Memory B cell (primary cell): ENCODE data around the gene CCL18.
"Not testable (repeated sequence)": the region's sequence is repeated elsewhere in the genome, so short reads cannot be mapped to it uniquely, and the experiment has no call there.

Source experiments
- ATAC-seq: fragments of 150-1000 bp; cut with Tn5 transposase; 2 replicates; pipeline ENCODE4 v1.10.0; 2021; ENCODE audit warnings: low read depth, mild to moderate bottlenecking, moderate library complexity
- DNase-seq, 2 donors: peaks; one replicate each; pipeline ENCODE4 v3.0.0; 2022; ENCODE audit warnings: low spot score in 2 of 2
- H3K27ac Mint-ChIP-seq: one replicate; pipeline ENCODE4 v1.8.0; 2022; ENCODE audit warnings: mild to moderate bottlenecking, moderate library complexity, mixed read lengths
- H3K27me3 Mint-ChIP-seq: one replicate; pipeline ENCODE4 v1.8.0; 2022; ENCODE audit warnings: mixed read lengths
- H3K36me3 Mint-ChIP-seq: one replicate; pipeline ENCODE4 v1.8.0; 2022; ENCODE audit warnings: mild to moderate bottlenecking, mixed read lengths
- H3K4me1 Mint-ChIP-seq: one replicate; pipeline ENCODE4 v1.8.0; 2022; ENCODE audit warnings: mixed read lengths
- H3K4me3 Mint-ChIP-seq: one replicate; pipeline ENCODE4 v1.8.0; 2022; ENCODE audit warnings: mild to moderate bottlenecking, moderate library complexity, mixed read lengths
- H3K9me3 Mint-ChIP-seq: one replicate; pipeline ENCODE4 v1.8.0; 2022; ENCODE audit warnings: mixed read lengths

CCL18 gene

GRCh38 chr17:36055921-36056520, 8.1 kb upstream of the CCL18 start:
- Mint-ChIP-seq H3K36me3 (no peaks in the 10 kb centered on the region), H3K27ac (no peak overlapping the region), H3K4me3 (no peak overlapping the region), H3K9me3 (peaks cover 5% of the 10 kb centered on the region), H3K4me1 (no peaks in the 10 kb centered on the region), H3K27me3 (peaks cover 4% of the 10 kb centered on the region)
- DNase-seq (no peak), ATAC-seq (no peak)

GRCh38 chr17:36057911-36058310, 6.2 kb upstream of the CCL18 start:
- DNase-seq (no peak), ATAC-seq (no peak)
- H3K4me3 Mint-ChIP-seq: no peak overlapping the region
- peaks cover 4% of the 10 kb centered on the region for H3K27me3 Mint-ChIP-seq
- no peak overlapping the region for H3K27ac Mint-ChIP-seq
- H3K4me1 Mint-ChIP-seq: no peaks in the 10 kb centered on the region
- no peaks in the 10 kb centered on the region for H3K36me3 Mint-ChIP-seq
- no peaks in the 10 kb centered on the region for H3K9me3 Mint-ChIP-seq

GRCh38 chr17:36059406-36059805, 4.7 kb upstream of the CCL18 start:
- ATAC-seq: no peak
- H3K27ac Mint-ChIP-seq: no peak overlapping the region
- H3K36me3 Mint-ChIP-seq: no peaks in the 10 kb centered on the region
- no peaks in the 10 kb centered on the region for H3K9me3 Mint-ChIP-seq
- DNase-seq: no peak
- H3K4me3 Mint-ChIP-seq: no peak overlapping the region
- H3K4me1 Mint-ChIP-seq: peaks cover 2% of the 10 kb centered on the region
- H3K27me3 Mint-ChIP-seq: peaks cover 7% of the 10 kb centered on the region

GRCh38 chr17:36060816-36061215, 3.3 kb upstream of the CCL18 start:
- H3K27ac Mint-ChIP-seq: no peak overlapping the region
- ATAC-seq (no peak), DNase-seq (no peak)
- H3K27me3 Mint-ChIP-seq: peaks cover 7% of the 10 kb centered on the region
- no peaks in the 10 kb centered on the region for H3K9me3 Mint-ChIP-seq
- peaks cover 4% of the 10 kb centered on the region for H3K4me1 Mint-ChIP-seq
- no peaks in the 10 kb centered on the region for H3K36me3 Mint-ChIP-seq
- no peak overlapping the region for H3K4me3 Mint-ChIP-seq

- H3K4me1 Mint-ChIP-seq: peaks cover 4% of the 10 kb centered on the region
- no peaks in the 10 kb centered on the region for H3K36me3 Mint-ChIP-seq
- ATAC-seq (no peak), DNase-seq (no peak)
- no peak overlapping the region for H3K27ac Mint-ChIP-seq
- no peak overlapping the region for H3K4me3 Mint-ChIP-seq
- no peaks in the 10 kb centered on the region for H3K9me3 Mint-ChIP-seq
- H3K27me3 Mint-ChIP-seq: peaks cover 5% of the 10 kb centered on the region
Measured at GRCh38 chr17:36066365-36066985, 2.4 kb downstream of the CCL18 start.

GRCh38 chr17:36068524-36068923, 4.5 kb downstream of the CCL18 start:
- DNase-seq (no peak), ATAC-seq (no peak)
- H3K4me1 Mint-ChIP-seq: peaks cover 8% of the 10 kb centered on the region
- H3K27ac Mint-ChIP-seq: no peak overlapping the region
- H3K36me3 Mint-ChIP-seq: no peaks in the 10 kb centered on the region
- H3K9me3 Mint-ChIP-seq: no peaks in the 10 kb centered on the region
- H3K4me3 Mint-ChIP-seq: no peak overlapping the region
- peaks cover 6% of the 10 kb centered on the region for H3K27me3 Mint-ChIP-seq

GRCh38 chr17:36069136-36069535, 5.1 kb downstream of the CCL18 start:
- peaks cover 8% of the 10 kb centered on the region for H3K4me1 Mint-ChIP-seq
- H3K36me3 Mint-ChIP-seq: no peaks in the 10 kb centered on the region
- ATAC-seq (no peak), DNase-seq (no peak)
- no peak overlapping the region for H3K27ac Mint-ChIP-seq
- no peak overlapping the region for H3K4me3 Mint-ChIP-seq
- peaks cover 5% of the 10 kb centered on the region for H3K27me3 Mint-ChIP-seq
- no peaks in the 10 kb centered on the region for H3K9me3 Mint-ChIP-seq

GRCh38 chr17:36070427-36070826, 6.4 kb downstream of the CCL18 start:
- no peaks in the 10 kb centered on the region for H3K36me3 Mint-ChIP-seq
- DNase-seq (no peak), ATAC-seq (no peak)
- peaks cover 4% of the 10 kb centered on the region for H3K4me1 Mint-ChIP-seq
- no peak overlapping the region for H3K4me3 Mint-ChIP-seq
- peaks cover 3% of the 10 kb centered on the region for H3K27me3 Mint-ChIP-seq
- H3K27ac Mint-ChIP-seq: no peak overlapping the region
- no peaks in the 10 kb centered on the region for H3K9me3 Mint-ChIP-seq

GRCh38 chr17:36071751-36072150, 7.7 kb downstream of the CCL18 start:
- no peak overlapping the region for H3K4me3 Mint-ChIP-seq
- no peak for DNase-seq
- peaks cover 4% of the 10 kb centered on the region for H3K4me1 Mint-ChIP-seq
- peaks cover 1% of the 10 kb centered on the region for H3K27me3 Mint-ChIP-seq
- peaks cover 2% of the 10 kb centered on the region for H3K36me3 Mint-ChIP-seq
- peaks cover 2% of the 10 kb centered on the region for H3K9me3 Mint-ChIP-seq
- no peak for ATAC-seq
- no peak overlapping the region for H3K27ac Mint-ChIP-seq

GRCh38 chr17:36072431-36073121, 8.5 kb downstream of the CCL18 start:
- Mint-ChIP-seq H3K4me1 (peaks cover 4% of the 10 kb centered on the region), H3K9me3 (peaks cover 2% of the 10 kb centered on the region), H3K27ac (no peak overlapping the region), H3K27me3 (peaks cover 1% of the 10 kb centered on the region), H3K36me3 (peaks cover 4% of the 10 kb centered on the region), H3K4me3 (no peak overlapping the region)
- DNase-seq (peak; percentile 47), ATAC-seq (peak; percentile 56)

GRCh38 chr17:36074365-36074764, 10.3 kb downstream of the CCL18 start:
- peaks cover 4% of the 10 kb centered on the region for H3K36me3 Mint-ChIP-seq
- peaks cover 6% of the 10 kb centered on the region for H3K9me3 Mint-ChIP-seq
- peaks cover 4% of the 10 kb centered on the region for H3K4me1 Mint-ChIP-seq
- peaks cover 1% of the 10 kb centered on the region for H3K27me3 Mint-ChIP-seq
- DNase-seq (no peak), ATAC-seq (no peak)
- no peak overlapping the region for H3K27ac Mint-ChIP-seq
- H3K4me3 Mint-ChIP-seq: no peak overlapping the region

GRCh38 chr17:36081681-36082471, 17.8 kb downstream of the CCL18 start:
- H3K27ac Mint-ChIP-seq: peak overlapping the region; percentile 77
- DNase-seq, H3K9me3 Mint-ChIP-seq, H3K27me3 Mint-ChIP-seq, H3K36me3 Mint-ChIP-seq: not testable (repeated sequence)
- H3K4me1 Mint-ChIP-seq: peaks cover 16% of the 10 kb centered on the region
- peak overlapping the region; percentile 71 for H3K4me3 Mint-ChIP-seq
- peak; percentile 39 for ATAC-seq

- H3K36me3 Mint-ChIP-seq, H3K27me3 Mint-ChIP-seq, H3K9me3 Mint-ChIP-seq: not testable (repeated sequence)
- H3K27ac Mint-ChIP-seq: peak overlapping the region; percentile 77
- DNase-seq (peak in 1 of 2 donors; percentile 26), ATAC-seq (peak; percentile 94)
- H3K4me3 Mint-ChIP-seq: peak overlapping the region; percentile 71
- peaks cover 16% of the 10 kb centered on the region for H3K4me1 Mint-ChIP-seq
Measured at GRCh38 chr17:36082482-36083120, 18.5 kb downstream of the CCL18 start.

GRCh38 chr17:36083691-36084090, 19.6 kb downstream of the CCL18 start:
- H3K27ac Mint-ChIP-seq, H3K4me3 Mint-ChIP-seq, DNase-seq, H3K27me3 Mint-ChIP-seq, H3K36me3 Mint-ChIP-seq, ATAC-seq, H3K9me3 Mint-ChIP-seq: not testable (repeated sequence)
- peaks cover 16% of the 10 kb centered on the region for H3K4me1 Mint-ChIP-seq
